Measurements from ENCODE around the gene KLHL6.
A peak's percentile ranks its signal among the peaks of the same experiment; 100 is the strongest.
"Not testable (repeated sequence)": the region's sequence is repeated elsewhere in the genome, so short reads cannot be mapped to it uniquely, and the experiment has no call there.

Gene KLHL6

GRCh38 chr3:183529185-183529584, 26.3 kb downstream of the KLHL6 start:
- no peak for DNase-seq

GRCh38 chr3:183528758-183529157, 26.7 kb downstream of the KLHL6 start:
- not testable (repeated sequence) for DNase-seq

- DNase-seq: no peak
Measured at GRCh38 chr3:183527428-183528379, 27.8 kb downstream of the KLHL6 start.

- no peak for DNase-seq
Measured at GRCh38 chr3:183526838-183527427, 28.6 kb downstream of the KLHL6 start.

GRCh38 chr3:183524476-183524875, 31.0 kb downstream of the KLHL6 start:
- DNase-seq: no peak

GRCh38 chr3:183520741-183521556, 34.6 kb downstream of the KLHL6 start:
- not testable (repeated sequence) for DNase-seq

GRCh38 chr3:183520295-183520694, 35.2 kb downstream of the KLHL6 start:
- DNase-seq: not testable (repeated sequence)

- no peak for DNase-seq
Measured at GRCh38 chr3:183519891-183520290, 35.6 kb downstream of the KLHL6 start.

GRCh38 chr3:183518491-183519251, 36.8 kb downstream of the KLHL6 start:
- no peak for DNase-seq

GRCh38 chr3:183517607-183518006, 37.9 kb downstream of the KLHL6 start:
- DNase-seq: no peak

GRCh38 chr3:183515968-183516851, 39.3 kb downstream of the KLHL6 start:
- DNase-seq: peak; percentile 75

- no peak for DNase-seq
Measured at GRCh38 chr3:183514021-183514420, 41.5 kb downstream of the KLHL6 start.

GRCh38 chr3:183513046-183513706, 42.3 kb downstream of the KLHL6 start:
- DNase-seq: peak; percentile 66

- not testable (repeated sequence) for DNase-seq
Measured at GRCh38 chr3:183511286-183512131, 44.0 kb downstream of the KLHL6 start.

GRCh38 chr3:183508821-183509220, 46.7 kb downstream of the KLHL6 start:
- no peak for DNase-seq

GRCh38 chr3:183507551-183507950, 48.0 kb downstream of the KLHL6 start:
- DNase-seq: no peak

- DNase-seq: no peak
Measured at GRCh38 chr3:183506674-183507320, 48.7 kb downstream of the KLHL6 start.

GRCh38 chr3:183504597-183504996, 50.9 kb downstream of the KLHL6 start:
- DNase-seq: no peak

GRCh38 chr3:183503746-183504145, 51.8 kb downstream of the KLHL6 start:
- DNase-seq: no peak
